SK-N-MC (cell line): Measurements from ENCODE around the gene EFTUD2.

ENCODE experiments used
- DNase-seq: peaks from one replicate; pipeline ENCODE4 v3.0.0-alpha.2; 2011; ENCODE audit warnings: low read depth, low spot score
- H3K27ac ChIP-seq: fragments of 200-600 bp; sonication (generic); 2 replicates; pipeline ENCODE4 v1.5.1; 2016; ENCODE audit warnings: mixed run types
- H3K36me3 ChIP-seq: fragments of 200-600 bp; sonication (generic); 2 replicates; pipeline ENCODE4 v1.6.1; 2017; ENCODE audit warnings: antibody characterized with exemption, low read length, mixed read lengths; ENCODE audit not compliant: insufficient read depth
- H3K4me3 ChIP-seq: fragments of 200-600 bp; sonication (generic); 2 replicates; pipeline ENCODE4 v1.5.1; 2016
- H3K9ac ChIP-seq: fragments of 200-600 bp; sonication (generic); 2 replicates; pipeline ENCODE4 v1.8.0; 2017; ENCODE audit warnings: mixed run types, mixed read lengths; ENCODE audit not compliant: insufficient read length
- H3K9me3 ChIP-seq: fragments of 200-600 bp; sonication (generic); 2 replicates; pipeline ENCODE4 v1.6.1; 2017; ENCODE audit warnings: low read depth, mild to moderate bottlenecking, antibody characterized with exemption, low read length, moderate library complexity, mixed read lengths
- EZH2 ChIP-seq: fragments of 200-600 bp; sonication (generic); IDR thresholded peaks from one replicate; pipeline ENCODE4 v1.6.1; 2017; ENCODE audit warnings: antibody characterized with exemption
- FOXP2 ChIP-seq: optimal IDR thresholded peaks from 2 replicates; pipeline ENCODE3; 2011; ENCODE audit warnings: mild to moderate bottlenecking, moderate library complexity; ENCODE audit not compliant: insufficient read depth; ENCODE audit errors: extremely low read length, control extremely low read depth
- POLR2AphosphoS5 ChIP-seq: IDR thresholded peaks from 2 replicates; pipeline ENCODE4 v1.6.1; 2012; ENCODE audit warnings: mild to moderate bottlenecking, low read depth, low read length, borderline replicate concordance

EFTUD2 gene

DNA sequence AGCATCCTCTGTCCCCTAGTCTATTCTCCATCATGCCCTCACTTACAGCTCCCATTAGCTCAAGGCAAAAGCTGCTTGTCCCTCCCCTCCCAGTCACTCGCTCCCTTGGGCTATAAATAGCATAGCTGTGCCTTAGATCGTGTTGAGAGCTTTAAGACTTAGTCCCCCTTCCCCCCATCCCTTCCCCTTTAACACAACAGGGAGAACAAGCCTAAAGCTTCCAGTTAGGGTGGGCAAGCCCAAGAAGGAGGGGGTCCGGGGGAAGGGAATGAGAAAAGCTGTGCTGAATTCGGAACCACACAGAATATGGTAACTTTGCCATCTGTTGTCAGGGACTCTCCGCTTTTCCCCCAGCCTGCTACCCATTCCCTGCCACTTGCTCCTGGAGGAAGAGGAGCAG lies 56.5 kb downstream of the EFTUD2 start:
- Histone ChIP-seq H3K9me3 (no peaks in the 10 kb centered on the region), H3K4me3 (no peak overlapping the region), H3K27ac (no peak overlapping the region), H3K36me3 (no peaks in the 10 kb centered on the region), H3K9ac (no peak overlapping the region)
- TF ChIP-seq FOXP2 (no peak), POLR2AphosphoS5 (no peak), EZH2 (no peak)
- no peak for DNase-seq

DNA sequence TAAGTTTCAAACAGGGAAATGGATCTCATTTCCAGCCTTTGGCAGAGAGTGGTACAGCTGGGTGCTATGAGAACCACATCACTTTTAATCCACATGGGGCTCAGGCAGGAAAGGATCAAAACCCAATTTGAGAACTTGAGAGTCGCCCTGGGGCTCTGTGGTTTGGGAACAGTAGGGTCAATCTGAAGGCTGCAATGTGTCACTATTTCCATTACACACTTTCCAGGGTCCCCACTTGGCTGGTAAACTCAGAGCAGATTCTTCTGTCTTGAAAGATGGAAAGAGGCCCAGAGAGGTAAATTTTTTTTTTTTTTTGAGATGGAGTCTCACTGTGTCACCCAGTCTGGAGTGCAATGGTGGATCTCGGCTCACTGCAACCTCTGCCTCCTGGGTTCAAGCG lies 58.3 kb downstream of the EFTUD2 start:
- Histone ChIP-seq H3K27ac (no peak overlapping the region), H3K36me3 (no peaks in the 10 kb centered on the region), H3K4me3 (no peak overlapping the region), H3K9ac (no peak overlapping the region), H3K9me3 (no peaks in the 10 kb centered on the region)
- DNase-seq: no peak
- TF ChIP-seq POLR2AphosphoS5 (no peak), FOXP2 (no peak), EZH2 (no peak)

DNA sequence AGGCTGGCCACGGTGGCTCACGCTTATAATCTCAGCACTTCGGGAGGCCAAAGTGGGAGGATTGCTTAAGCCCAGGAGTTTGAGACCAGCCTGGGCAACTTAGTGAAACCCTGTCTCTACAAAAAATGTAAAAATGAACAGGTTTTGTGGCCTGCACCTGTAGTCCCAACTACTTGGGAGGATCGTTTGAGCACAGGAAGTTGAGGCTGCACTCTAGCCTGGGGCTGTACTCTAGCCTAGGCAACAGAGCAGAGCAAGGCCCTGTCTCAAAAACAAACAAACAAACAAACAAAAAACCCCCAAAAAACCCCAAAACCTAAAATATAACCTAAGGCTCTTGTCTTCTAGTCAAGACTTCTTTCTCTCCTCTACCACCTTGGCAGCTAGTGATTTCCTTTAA lies 59.0 kb downstream of the EFTUD2 start:
- no peaks in the 10 kb centered on the region for H3K36me3 ChIP-seq
- DNase-seq: no peak
- no peak overlapping the region for H3K4me3 ChIP-seq
- H3K9ac ChIP-seq: no peak overlapping the region
- H3K9me3 ChIP-seq: no peaks in the 10 kb centered on the region
- no peak overlapping the region for H3K27ac ChIP-seq
- TF ChIP-seq FOXP2 (no peak), POLR2AphosphoS5 (no peak), EZH2 (no peak)

DNA sequence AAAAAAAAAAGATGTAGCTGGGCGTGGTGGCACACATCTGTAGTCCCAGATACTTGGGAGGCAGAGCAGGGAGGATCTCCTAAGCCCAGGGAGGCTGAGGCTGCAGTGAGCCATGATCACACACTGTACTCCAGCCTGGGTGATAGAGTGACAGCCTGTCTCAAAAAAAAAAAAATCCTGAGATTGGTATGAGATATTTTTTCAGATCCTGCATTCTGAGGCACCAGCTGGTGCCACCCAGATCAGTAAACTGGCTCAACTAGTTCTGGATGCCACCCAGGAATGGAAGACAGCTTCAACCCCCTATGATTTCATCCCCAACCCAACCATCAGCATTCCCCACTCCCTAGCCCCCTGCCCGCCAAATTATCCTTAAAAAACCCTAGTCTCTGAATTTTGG lies 62.0 kb downstream of the EFTUD2 start:
- no peak for DNase-seq
- Histone ChIP-seq H3K9ac (no peak overlapping the region), H3K9me3 (no peaks in the 10 kb centered on the region), H3K27ac (no peak overlapping the region), H3K4me3 (no peak overlapping the region), H3K36me3 (no peaks in the 10 kb centered on the region)
- no peak for TF ChIP-seq POLR2AphosphoS5
- no peak for TF ChIP-seq EZH2
- TF ChIP-seq FOXP2: no peak

DNA sequence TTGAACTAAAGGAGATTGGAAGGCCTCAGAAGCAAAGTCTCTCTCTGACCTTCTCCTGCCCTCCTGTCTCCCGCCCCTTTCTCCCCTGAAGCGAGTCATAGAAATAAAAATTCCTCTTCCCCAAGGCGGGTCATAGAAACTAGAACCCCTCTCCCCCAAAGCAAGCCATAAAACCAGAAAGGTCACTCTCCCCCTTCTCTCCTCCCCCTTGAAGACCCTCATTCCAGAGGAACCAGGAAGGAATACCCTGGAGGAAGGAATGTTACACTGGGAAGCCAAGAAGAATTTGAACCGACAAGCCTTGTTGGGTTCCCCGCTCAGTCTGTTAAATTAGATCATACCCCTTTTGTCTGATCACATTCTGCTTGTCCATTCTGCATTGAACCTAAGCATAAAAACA lies 66.4 kb downstream of the EFTUD2 start:
- H3K4me3 ChIP-seq: no peak overlapping the region
- TF ChIP-seq POLR2AphosphoS5: no peak
- no peak for TF ChIP-seq EZH2
- TF ChIP-seq FOXP2: no peak
- H3K9me3 ChIP-seq: no peaks in the 10 kb centered on the region
- no peak overlapping the region for H3K9ac ChIP-seq
- H3K27ac ChIP-seq: no peak overlapping the region
- H3K36me3 ChIP-seq: no peaks in the 10 kb centered on the region
- DNase-seq: no peak

DNA sequence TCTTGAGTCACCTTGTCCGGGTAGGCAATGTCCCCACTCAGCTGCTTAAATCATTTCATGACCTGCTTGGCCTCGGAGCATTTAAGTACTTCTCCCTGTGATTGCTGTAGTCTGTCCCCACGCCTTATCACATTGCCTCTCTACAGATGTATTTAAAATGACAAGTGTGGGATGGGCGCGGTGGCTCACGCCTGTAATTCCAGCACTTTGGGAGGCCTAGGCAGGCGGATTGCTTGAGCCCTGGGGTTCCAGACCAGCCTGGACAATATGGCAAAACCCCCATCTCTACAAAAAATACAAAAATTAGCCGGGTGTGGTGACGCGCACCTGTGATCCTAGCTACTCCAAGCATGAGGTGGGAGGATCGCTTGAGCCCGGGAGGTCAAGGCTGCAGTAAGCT lies 67.9 kb downstream of the EFTUD2 start:
- H3K9ac ChIP-seq: no peak overlapping the region
- H3K27ac ChIP-seq: no peak overlapping the region
- H3K4me3 ChIP-seq: no peak overlapping the region
- no peaks in the 10 kb centered on the region for H3K36me3 ChIP-seq
- DNase-seq: no peak
- TF ChIP-seq POLR2AphosphoS5 (no peak), FOXP2 (no peak), EZH2 (no peak)
- no peaks in the 10 kb centered on the region for H3K9me3 ChIP-seq

DNA sequence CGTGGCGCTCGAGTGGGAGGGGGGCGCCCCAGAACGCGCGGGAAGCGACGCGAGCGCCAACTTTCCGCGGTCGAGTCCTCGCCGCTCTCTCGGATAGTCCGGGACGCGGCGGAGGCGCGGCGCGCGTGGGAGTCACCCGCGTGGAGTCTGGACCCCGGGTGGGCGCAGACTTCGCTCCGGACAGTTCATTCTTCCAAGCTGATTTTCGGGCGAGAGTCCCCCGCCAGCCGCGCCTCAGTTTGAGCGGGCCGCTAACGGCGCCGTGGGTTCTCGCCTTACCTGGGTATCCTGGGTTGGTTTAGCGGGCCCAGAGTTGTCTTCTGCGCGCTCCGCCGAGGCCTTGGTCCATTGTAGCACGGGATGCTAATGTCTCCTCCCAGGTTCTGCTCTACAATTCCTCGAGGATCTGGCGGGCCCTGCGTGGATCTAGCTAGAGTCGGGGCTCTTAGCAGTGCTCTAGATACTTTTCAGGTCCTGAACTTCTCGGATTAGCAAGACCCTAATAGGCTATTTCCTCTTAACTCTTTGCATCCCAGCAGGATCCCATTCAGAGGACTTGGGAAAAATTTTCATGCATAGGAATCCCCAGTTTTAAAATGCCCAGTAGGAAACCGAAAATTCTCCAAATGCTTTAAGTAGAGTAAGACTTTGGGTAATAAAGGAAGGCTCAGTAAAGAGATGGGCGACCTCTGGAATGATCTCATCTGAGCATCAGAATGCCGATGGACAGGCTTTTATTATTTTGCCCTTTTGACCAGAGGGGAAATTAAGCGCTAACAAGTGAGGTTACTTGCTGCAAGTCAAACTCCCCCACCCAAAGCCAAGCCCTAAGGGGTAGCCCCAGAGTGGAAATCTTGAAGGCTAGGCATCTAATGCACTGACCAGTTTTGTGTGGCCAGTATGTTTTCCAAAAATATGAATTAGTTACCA lies 68.6 kb downstream of the EFTUD2 start:
- no peak for DNase-seq
- Histone ChIP-seq H3K36me3 (no peaks in the 10 kb centered on the region), H3K9me3 (no peaks in the 10 kb centered on the region), H3K9ac (peak overlapping the region; percentile 89), H3K27ac (peak overlapping the region; percentile 62; the same call in 1 of the 2 replicates), H3K4me3 (peak overlapping the region; percentile 84)
- TF ChIP-seq EZH2 (no peak), FOXP2 (no peak), POLR2AphosphoS5 (no peak)

DNA sequence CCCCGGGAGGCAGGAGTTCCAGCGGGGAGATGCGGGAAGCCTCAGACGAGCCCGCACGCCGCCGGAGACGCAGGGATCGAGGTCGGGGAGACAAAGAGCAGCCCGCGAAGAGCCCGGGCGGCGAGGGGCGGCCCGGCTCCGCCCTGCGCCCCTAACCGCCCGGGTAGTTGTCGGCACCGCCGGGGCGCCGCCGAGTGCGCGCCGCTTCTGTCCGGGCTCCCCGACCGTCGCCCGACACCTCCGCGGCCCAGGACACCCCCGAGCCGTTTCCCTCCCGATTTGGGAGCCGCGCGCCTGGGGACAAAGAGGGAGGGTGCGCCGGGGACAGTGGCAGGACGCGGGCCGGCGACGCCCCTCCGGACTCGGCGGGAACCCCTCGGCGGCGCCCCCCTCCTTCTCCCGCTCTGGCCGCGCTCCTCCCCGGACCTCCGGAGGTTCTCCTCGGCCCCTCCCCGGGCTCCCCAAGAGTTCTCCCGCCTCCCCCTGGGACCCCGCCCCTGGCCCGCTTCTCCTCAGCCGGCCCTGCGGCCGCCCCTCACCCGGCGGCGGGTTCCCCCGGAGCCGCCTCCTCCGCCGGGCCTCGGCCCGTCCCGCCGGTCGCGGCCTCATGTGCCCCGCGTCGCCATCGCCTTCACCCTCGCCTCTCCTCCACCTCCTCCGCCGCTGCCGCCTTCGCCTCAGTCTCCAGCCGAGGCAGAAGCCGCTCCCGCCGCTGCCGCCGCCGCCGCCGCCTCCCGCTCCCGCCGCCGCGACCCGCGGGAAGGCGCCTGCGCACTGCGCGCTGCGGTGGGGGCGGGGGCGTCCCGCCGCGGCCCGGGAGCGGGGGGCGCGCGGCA lies 69.5 kb downstream of the EFTUD2 start, which contains the start of gene GJC1:
Gene GJC1, minus strand, starts transcription at position 765 of the 836 bp plus-strand sequence. CDS start 24,470 bp downstream, outside the sequence.
- H3K27ac ChIP-seq: peak within 1 kb of the TSS; percentile 79
- no peak for DNase-seq
- peak within 1 kb of the TSS; percentile 89 for H3K9ac ChIP-seq
- TF ChIP-seq FOXP2 (no peak), POLR2AphosphoS5 (no peak; the same call in 1 of the 2 replicates), EZH2 (no peak)
- H3K36me3 ChIP-seq: no peaks in the 10 kb centered on the region
- peak within 1 kb of the TSS; percentile 84 for H3K4me3 ChIP-seq
- H3K9me3 ChIP-seq: no peaks in the 10 kb centered on the region
